K562 (cell line): ENCODE results near the gene CELSR1.

Experiments
- BRF2 ChIP-seq: IDR thresholded peaks from 3 replicates; pipeline ENCODE4 v1.6.1; 2011; ENCODE audit warnings: borderline replicate concordance, mild to moderate bottlenecking; ENCODE audit not compliant: insufficient read length, insufficient read depth
- CCNT2 ChIP-seq: IDR thresholded peaks from 2 replicates; pipeline ENCODE4 v1.6.1; 2011; ENCODE audit warnings: borderline replicate concordance, low read depth, mild to moderate bottlenecking, moderate library complexity, mixed read lengths, low read length; ENCODE audit not compliant: insufficient read length; ENCODE audit errors: extremely low read depth
- EP300 ChIP-seq: IDR thresholded peaks from 2 replicates; pipeline ENCODE4 v1.6.1; 2012; ENCODE audit warnings: low read length, improper control_type of control experiment
- ETS2 ChIP-seq: IDR thresholded peaks from 2 replicates; pipeline ENCODE4 v1.6.1; 2016; ENCODE audit warnings: borderline replicate concordance, missing genetic modification characterization, mild to moderate bottlenecking, moderate library complexity, missing compliant biosample characterization; ENCODE audit not compliant: poor library complexity, severe bottlenecking
- KLF10 ChIP-seq: fragments of 250-450 bp; sonication (Bioruptor Pico); IDR thresholded peaks from 2 replicates; pipeline ENCODE4 v1.6.1; 2021; ENCODE audit warnings: matching md5 sums
- POLR2AphosphoS5 ChIP-seq: IDR thresholded peaks from 2 replicates; pipeline ENCODE4 v1.6.1; 2011; ENCODE audit warnings: mild to moderate bottlenecking, low read depth, low read length, moderate library complexity; ENCODE audit not compliant: control insufficient read depth, insufficient read depth
- SP1 ChIP-seq: sonication (generic); formaldehyde crosslinking; IDR thresholded peaks from 2 replicates; pipeline ENCODE4 v1.8.1; 2022; ENCODE audit warnings: mild to moderate bottlenecking, missing genetic modification reagents
- ZFX ChIP-seq: sonication (generic); formaldehyde crosslinking; IDR thresholded peaks from 2 replicates; pipeline ENCODE4 v1.8.0; 2022; ENCODE audit warnings: mild to moderate bottlenecking, missing genetic modification reagents, moderate library complexity
- TF ChIP-seq, protein P1 (sequence below), 3 experiments: IDR thresholded peaks in 2 of 3; conservative IDR thresholded peaks in 1 of 3; 2 replicates each; pipeline ENCODE4 v1.5.1; 2011 to 2012; ENCODE audit warnings: low read length in 3 of 3, mild to moderate bottlenecking in 3 of 3, control low read depth in 2 of 3, improper control_type of control experiment in 1 of 3, inconsistent platforms in 1 of 3, low read depth in 1 of 3, mixed read lengths in 1 of 3, moderate library complexity in 1 of 3; ENCODE audit not compliant: insufficient read depth in 2 of 3
- TF ChIP-seq, protein P2 (sequence below): fragments of 250-450 bp; sonication (Bioruptor Pico); IDR thresholded peaks from 2 replicates; pipeline ENCODE4 v1.4.0; 2020; ENCODE audit warnings: borderline replicate concordance

GRCh38 chr22:46320166-46320710, 217.2 kb downstream of the CELSR1 start:
- TF ChIP-seq BRF2 (no peak), POLR2AphosphoS5 (no peak), ZFX (CRISPR knock-in tag) (no peak), SP1 (no peak), KLF10 (no peak), EP300 (no peak), ETS2 (no peak), CCNT2 (no peak)
- TF ChIP-seq, protein P1, sequence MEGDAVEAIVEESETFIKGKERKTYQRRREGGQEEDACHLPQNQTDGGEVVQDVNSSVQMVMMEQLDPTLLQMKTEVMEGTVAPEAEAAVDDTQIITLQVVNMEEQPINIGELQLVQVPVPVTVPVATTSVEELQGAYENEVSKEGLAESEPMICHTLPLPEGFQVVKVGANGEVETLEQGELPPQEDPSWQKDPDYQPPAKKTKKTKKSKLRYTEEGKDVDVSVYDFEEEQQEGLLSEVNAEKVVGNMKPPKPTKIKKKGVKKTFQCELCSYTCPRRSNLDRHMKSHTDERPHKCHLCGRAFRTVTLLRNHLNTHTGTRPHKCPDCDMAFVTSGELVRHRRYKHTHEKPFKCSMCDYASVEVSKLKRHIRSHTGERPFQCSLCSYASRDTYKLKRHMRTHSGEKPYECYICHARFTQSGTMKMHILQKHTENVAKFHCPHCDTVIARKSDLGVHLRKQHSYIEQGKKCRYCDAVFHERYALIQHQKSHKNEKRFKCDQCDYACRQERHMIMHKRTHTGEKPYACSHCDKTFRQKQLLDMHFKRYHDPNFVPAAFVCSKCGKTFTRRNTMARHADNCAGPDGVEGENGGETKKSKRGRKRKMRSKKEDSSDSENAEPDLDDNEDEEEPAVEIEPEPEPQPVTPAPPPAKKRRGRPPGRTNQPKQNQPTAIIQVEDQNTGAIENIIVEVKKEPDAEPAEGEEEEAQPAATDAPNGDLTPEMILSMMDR (IDR thresholded peaks at IDR 0.05 in 2 of 3, conservative IDR thresholded peaks at IDR 0.05 in 1 of 3; ENCODE audit: insufficient read depth in 2 of 3, low read depth in 1 of 3, low read length in 3 of 3), result no peak
- TF ChIP-seq, protein P2, sequence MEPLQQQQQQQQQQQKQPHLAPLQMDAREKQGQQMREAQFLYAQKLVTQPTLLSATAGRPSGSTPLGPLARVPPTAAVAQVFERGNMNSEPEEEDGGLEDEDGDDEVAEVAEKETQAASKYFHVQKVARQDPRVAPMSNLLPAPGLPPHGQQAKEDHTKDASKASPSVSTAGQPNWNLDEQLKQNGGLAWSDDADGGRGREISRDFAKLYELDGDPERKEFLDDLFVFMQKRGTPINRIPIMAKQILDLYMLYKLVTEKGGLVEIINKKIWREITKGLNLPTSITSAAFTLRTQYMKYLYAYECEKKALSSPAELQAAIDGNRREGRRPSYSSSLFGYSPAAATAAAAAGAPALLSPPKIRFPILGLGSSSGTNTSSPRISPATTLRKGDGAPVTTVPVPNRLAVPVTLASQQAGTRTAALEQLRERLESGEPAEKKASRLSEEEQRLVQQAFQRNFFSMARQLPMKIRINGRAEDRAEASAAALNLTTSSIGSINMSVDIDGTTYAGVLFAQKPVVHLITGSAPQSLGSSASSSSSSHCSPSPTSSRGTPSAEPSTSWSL (CRISPR knock-in tag), result no peak
